ENCODE measurements around the gene LLPH.

- TF ChIP-seq POLR2A (IDR thresholded peaks at IDR 0.05) (no peak), CTCF (IDR thresholded peaks at IDR 0.05 in 8 of 11, conservative IDR thresholded peaks at IDR 0.05 in 3 of 11) (no peak), POLR2AphosphoS5 (IDR thresholded peaks at IDR 0.05) (no peak)
These were observed 1.9 kb upstream of the LLPH start for GRCh38 chr12:66132408-66132807.
